GM12878 (cell line): ENCODE measurements around the gene ITIH2. TPM values are rescaled to one million over a fixed set of nuclear protein-coding genes. Genes with fewer than 3 reads are reported as not detected.

Experiments used
- ATAC-seq: fragments of 200-7000 bp; cut with Tn5 transposase; 3 replicates; pipeline ENCODE4 v1.9.1; 2020; ENCODE audit warnings: mild to moderate bottlenecking, moderate library complexity
- BruUV-seq: library from RNA; stranded (reverse); fragments of 400-500 nt; replicated peaks from 2 replicates; lab custom pipeline; 2021; lab: Mats Ljungman, UMichigan
- CTCF ChIA-PET: fragments of 300-600 bp; sonication (Branson Sonifier 250); formaldehyde crosslinking; extraction: SDS; loops from one replicate; lab custom pipeline; 2021; ENCODE audit warnings: inconsistent platforms; lab: Yijun Ruan, JAX
- POLR2A ChIA-PET: fragments of 350-600 bp; formaldehyde crosslinking; extraction: SDS; loops from one replicate; lab custom pipeline; 2021; ENCODE audit warnings: inconsistent platforms; lab: Charles Lee
- RAD21 ChIA-PET: fragments of 300-600 bp; sonication (Branson Sonifier 250); formaldehyde crosslinking; loops from one replicate; lab custom pipeline; 2023; ENCODE audit warnings: antibody characterized with exemption; ENCODE audit not compliant: unreplicated experiment; lab: Charles Lee
- SMC1A ChIA-PET: fragments of 300-600 bp; sonication (Branson Sonifier 250); formaldehyde crosslinking; loops from one replicate; lab custom pipeline; 2023; ENCODE audit not compliant: unreplicated experiment, uncharacterized antibody; lab: Charles Lee
- DNase-seq: peaks from one replicate; pipeline ENCODE4 v3.0.0-alpha.2; 2011; ENCODE audit warnings: low read depth, low spot score
- FAIRE-seq: peaks from 3 replicates; lab custom pipeline; 2011; peaks lifted over from hg19 to GRCh38; lab: Jason Lieb, UNC
- H2AFZ ChIP-seq: 2 replicates; pipeline ENCODE4 v1.6.0; 2011; ENCODE audit warnings: low read depth, low read length, control low read depth; ENCODE audit not compliant: control insufficient read depth
- H3K27ac ChIP-seq: 2 replicates; pipeline ENCODE4 v1.5.1; 2011; ENCODE audit warnings: control low read depth; ENCODE audit not compliant: control insufficient read depth, insufficient read depth
- H3K27me3 ChIP-seq, 2 experiments: replicated peaks in 1 of 2; 2 replicates each; pipeline versions ENCODE4 v1.6.0 to v1.6.1; 2011; ENCODE audit warnings: low read length in 1 of 2; ENCODE audit not compliant: control insufficient read depth in 2 of 2, insufficient read depth in 2 of 2
- H3K36me3 ChIP-seq, 2 experiments: 2 replicates each; pipeline ENCODE4 v1.5.1; 2011; ENCODE audit warnings: low read length in 1 of 2; ENCODE audit not compliant: control insufficient read depth in 2 of 2, insufficient read depth in 2 of 2
- H3K4me1 ChIP-seq: 2 replicates; pipeline ENCODE4 v1.6.1; 2011; ENCODE audit warnings: mild to moderate bottlenecking, low read length, moderate library complexity, mixed read lengths; ENCODE audit not compliant: control insufficient read depth, insufficient read depth
- H3K4me2 ChIP-seq: 2 replicates; pipeline ENCODE4 v1.6.0; 2011; ENCODE audit warnings: control low read depth; ENCODE audit not compliant: control insufficient read depth, insufficient read depth
- H3K4me3 ChIP-seq: fragments of 200-600 bp; sonication (generic); 2 replicates; pipeline ENCODE4 v1.5.1; 2016
- H3K79me2 ChIP-seq: 2 replicates; pipeline ENCODE4 v1.6.0; 2011; ENCODE audit warnings: low read length; ENCODE audit not compliant: control insufficient read depth, insufficient read depth
- H3K9ac ChIP-seq: 2 replicates; pipeline ENCODE4 v1.8.0; 2011; ENCODE audit warnings: low read length, control low read depth, mixed read lengths; ENCODE audit not compliant: control insufficient read depth, insufficient read depth
- H3K9me3 ChIP-seq: replicated peaks from 3 replicates; pipeline ENCODE4 v1.5.1; 2011; ENCODE audit warnings: mild to moderate bottlenecking, low read length; ENCODE audit not compliant: control insufficient read depth, insufficient read depth
- H4K20me1 ChIP-seq: 2 replicates; pipeline ENCODE4 v1.6.0; 2011; ENCODE audit not compliant: control insufficient read depth, insufficient read depth
- E4F1 ChIP-seq: fragments of 450-650 bp; IDR thresholded peaks from 2 replicates; pipeline ENCODE4 v1.6.1; 2018; ENCODE audit warnings: borderline replicate concordance, mild to moderate bottlenecking; ENCODE audit not compliant: partially characterized antibody
- ETV6 ChIP-seq, 2 experiments: fragments of 450-650 bp in 1 of 2; IDR thresholded peaks in 1 of 2; conservative IDR thresholded peaks in 1 of 2; 2 replicates each; pipeline ENCODE4 v1.6.1; 2014; ENCODE audit warnings: antibody characterized with exemption in 1 of 2, borderline replicate concordance in 1 of 2, low read depth in 1 of 2, mild to moderate bottlenecking in 1 of 2, moderate library complexity in 1 of 2
- FOXK2 ChIP-seq: fragments of 450-650 bp; IDR thresholded peaks from 2 replicates; pipeline ENCODE4 v1.6.1; 2017; ENCODE audit warnings: mild to moderate bottlenecking, moderate library complexity
- HDAC2 ChIP-seq: fragments of 200-600 bp; sonication (generic); IDR thresholded peaks from 2 replicates; pipeline ENCODE4 v1.6.1; 2017
- IKZF1 ChIP-seq: fragments of 450-650 bp; conservative IDR thresholded peaks from 2 replicates; pipeline ENCODE4 v1.6.1; 2017; ENCODE audit warnings: antibody characterized with exemption, mild to moderate bottlenecking
- KAT2A ChIP-seq: conservative IDR thresholded peaks from 2 replicates; pipeline ENCODE4 v1.6.1; 2011; ENCODE audit warnings: low read depth, low read length; ENCODE audit not compliant: control insufficient read depth
- MTA3 ChIP-seq: IDR thresholded peaks from 2 replicates; pipeline ENCODE4 v1.6.1; 2012; ENCODE audit warnings: low read length, inconsistent platforms, borderline replicate concordance
- MXI1 ChIP-seq: fragments of 150-350 bp; IDR thresholded peaks from 2 replicates; pipeline ENCODE4 v1.6.1; 2011; ENCODE audit warnings: low read depth, mild to moderate bottlenecking, inconsistent platforms, low read length, improper control_type of control experiment
- NR2C2 ChIP-seq: IDR thresholded peaks from 2 replicates; pipeline ENCODE4 v1.6.1; 2011; ENCODE audit warnings: borderline replicate concordance, low read depth; ENCODE audit not compliant: control insufficient read depth, insufficient read length
- POLR2A ChIP-seq: IDR thresholded peaks from 2 replicates; pipeline ENCODE4 v1.6.1; 2011; ENCODE audit warnings: low read depth, mild to moderate bottlenecking, low read length
- RBBP5 ChIP-seq: fragments of 200-600 bp; sonication (generic); conservative IDR thresholded peaks from 2 replicates; pipeline ENCODE4 v1.6.1; 2016
- RELA ChIP-seq: fragments of 450-650 bp; IDR thresholded peaks from 2 replicates; pipeline ENCODE4 v1.8.0; 2014; ENCODE audit warnings: borderline replicate concordance; ENCODE audit not compliant: partially characterized antibody
- SMAD5 ChIP-seq: IDR thresholded peaks from 2 replicates; pipeline ENCODE4 v1.6.1; 2016; ENCODE audit warnings: antibody characterized with exemption, low read depth
- SRF ChIP-seq, 2 experiments: IDR thresholded peaks; 2 replicates each; pipeline ENCODE4 v1.6.1; 2011; ENCODE audit warnings: low read depth in 2 of 2, low read length in 2 of 2, mild to moderate bottlenecking in 1 of 2, moderate library complexity in 1 of 2
- STAT3 ChIP-seq: IDR thresholded peaks from 2 replicates; pipeline ENCODE4 v1.6.1; 2011; ENCODE audit warnings: low read depth, low read length, improper control_type of control experiment
- ZBED1 ChIP-seq: IDR thresholded peaks from 2 replicates; pipeline ENCODE4 v1.6.1; 2016; ENCODE audit warnings: borderline replicate concordance
- ZBTB11 ChIP-seq: fragments of 450-650 bp; formaldehyde crosslinking; IDR thresholded peaks from 2 replicates; pipeline ENCODE4 v1.5.0; 2022; ENCODE audit warnings: mild to moderate bottlenecking, missing genetic modification characterization
- WGBS: methylation state at CpG from one replicate; pipeline ENCODE4 v1.1.6; 2016; ENCODE audit warnings: low lambda C conversion rate; ENCODE audit not compliant: insufficient replicate concordance, insufficient coverage; ENCODE audit errors: missing lambda C conversion rate; 5-methylcytosine and 5-hydroxymethylcytosine counted together
- in situ Hi-C: fragments of 300-500 bp; cut with MboI; formaldehyde crosslinking; loops from 9 replicates; pipeline ENCODE4 v1.14.3; 2018; ENCODE audit warnings: mixed read lengths
- intact Hi-C: fragments of 100-400 bp; cut with micrococcal nuclease; formaldehyde crosslinking; loops from one replicate; pipeline ENCODE4 v1.14.2; 2022; ENCODE audit not compliant: unreplicated experiment
- polyA plus RNA-seq, 11 experiments: library from polyadenylated mRNA; depleted of rRNA in 4 of 11; unstranded in 6 of 11; stranded (reverse) in 5 of 11; fragments of >200 nt; fragmentation: Nextera tagmentation in 4 of 11; fragmentation: Illumina TruSeq in 1 of 11; extraction: Ambion mirVana in 4 of 11; extraction: Trizol in 1 of 11; gene quantifications; 1 replicate in 1 of 11; 2 replicates in 10 of 11; pipeline versions ENCODE4 v1.2.1 to v1.2.3, GENCODE V29; 2011 to 2016; ENCODE audit warnings: inconsistent platforms in 2 of 11, missing spikeins in 2 of 11, low read depth in 1 of 11
- total RNA-seq, 4 experiments: library from RNA; depleted of rRNA in 3 of 4; stranded (reverse); fragments of >200 nt in 3 of 4; fragmentation: Illumina TruSeq in 1 of 4; extraction: Trizol in 1 of 4; gene quantifications; 2 replicates each; pipeline versions ENCODE4 v1.2.1 to v1.2.3, GENCODE V29; 2013 to 2021

The ITIH2 gene
- total and polyA plus RNA-seq, 10 of the 15 experiments (the other 5 are each of a cell fraction or from before 2014, with no cell fraction given), result 0.05 to 0.72 (median 0.53) TPM; not detected in 7

GRCh38 chr10:7657552-7657951, 45.6 kb upstream of the ITIH2 start:
- Histone ChIP-seq H3K4me1 (no peaks in the 10 kb centered on the region), H3K9me3 (no peaks in the 10 kb centered on the region), H3K27me3 (peaks cover 0 to 2% of the 10 kb centered on the region in 2 experiments; a peak in 2 of 4 replicates), H3K36me3 (no peaks in the 10 kb centered on the region), H3K79me2 (no peaks in the 10 kb centered on the region), H3K9ac (no peak overlapping the region), H3K4me2 (no peak overlapping the region), H2AFZ (no peak overlapping the region), H3K4me3 (no peak overlapping the region), H4K20me1 (no peaks in the 10 kb centered on the region), H3K27ac (no peak overlapping the region)
- no peak for DNase-seq
- WGBS, result 50% methylated on average over 2 of the region's 2 CpGs
- BruUV-seq, result no TSS peak
- ChIA-PET RAD21 (no interaction called here), CTCF (no interaction called here), SMC1A (interaction anchor here (0.7 kb wide), 1 partner anchor 1311 kb away, joined by 3 read pairs; no protein-coding TSS in a partner anchor), POLR2A (no interaction called here)
- in situ Hi-C loops (no loop called here), intact Hi-C loops (no loop called here)
- no peak for ATAC-seq
- FAIRE-seq, result no peak
- TF ChIP-seq ETV6 (conservative IDR thresholded peaks at IDR 0.05 in 1 of 2, IDR thresholded peaks at IDR 0.05 in 1 of 2; ENCODE audit: borderline replicate concordance in 1 of 2, low read depth in 1 of 2) (no peak), HDAC2 (no peak), POLR2A (no peak), E4F1 (no peak), ZBED1 (no peak), MXI1 (no peak), RBBP5 (no peak), IKZF1 (no peak), ZBTB11 (CRISPR knock-in tag) (no peak), SMAD5 (no peak), STAT3 (no peak), SRF (IDR thresholded peaks at IDR 0.05; ENCODE audit: low read depth in 2 of 2, low read length in 2 of 2) (no peak), MTA3 (no peak), FOXK2 (no peak), NR2C2 (no peak), KAT2A (no peak), RELA (no peak)
